Adrenal gland (tissue), 12 donors: Measurements from ENCODE around the gene AKAP17A. TPM values are rescaled to one million over a fixed set of nuclear protein-coding genes. Genes with fewer than 3 reads are reported as not detected.
"Not testable (repeated sequence)": the region's sequence is repeated elsewhere in the genome, so short reads cannot be mapped to it uniquely, and the experiment has no call there.

ENCODE experiments used
- DNase-seq, 7 donors: peaks; one replicate each; pipeline ENCODE4 v3.0.0-alpha.2; 2019 to 2020
- H3K27ac ChIP-seq, 5 donors: fragments of 200-600 bp; sonication (generic) in 4 of 5; 1 replicate in 3 of 5; 2 replicates in 2 of 5; pipeline versions ENCODE4 v1.5.1 to v1.8.0; 2016 to 2020; ENCODE audit warnings: mild to moderate bottlenecking in 1 of 5
- H3K27me3 ChIP-seq: fragments of 200-600 bp; 2 replicates; pipeline ENCODE4 v1.8.0; 2021
- H3K36me3 ChIP-seq, 2 donors: fragments of 200-600 bp; replicated peaks in 1 of 2; 1 replicate in 1 of 2; 2 replicates in 1 of 2; pipeline versions ENCODE4 v1.5.1 to v1.8.0; 2018 to 2022
- H3K4me1 ChIP-seq, 2 donors: fragments of 200-600 bp; replicated peaks in 1 of 2; 1 replicate in 1 of 2; 2 replicates in 1 of 2; pipeline versions ENCODE4 v1.5.1 to v1.8.0; 2018 to 2021
- H3K4me3 ChIP-seq, 4 donors: fragments of 200-600 bp; sonication (generic) in 3 of 4; one replicate each; pipeline ENCODE4 v1.5.1; 2016 to 2018
- H3K9me3 ChIP-seq, 3 donors: fragments of 200-600 bp; sonication (generic) in 1 of 3; replicated peaks in 1 of 3; 1 replicate in 2 of 3; 2 replicates in 1 of 3; pipeline versions ENCODE4 v1.5.1 to v1.8.0; 2016 to 2021
- CTCF ChIP-seq, 6 experiments: fragments of 450-650 bp in 4 of 6; fragments of 200-600 bp in 2 of 6; sonication (generic) in 1 of 6; IDR thresholded peaks; 1 replicate in 5 of 6; 2 replicates in 1 of 6; pipeline versions ENCODE4 v1.5.1 to v1.8.0; 2016 to 2021; ENCODE audit warnings: antibody characterized with exemption in 6 of 6, mild to moderate bottlenecking in 2 of 6, moderate library complexity in 1 of 6
- POLR2A ChIP-seq, 2 donors: fragments of 450-650 bp; IDR thresholded peaks; one replicate each; pipeline ENCODE4 v1.6.1; 2017; ENCODE audit warnings: antibody characterized with exemption in 2 of 2, mild to moderate bottlenecking in 2 of 2, moderate library complexity in 1 of 2
- WGBS, 4 donors: extraction: QIAGEN DNeasy Blood & Tissue Kit in 2 of 4; methylation state at CpG; one replicate each; pipeline versions ENCODE4 v1.1.5 to v1.1.7; 2013 to 2017; 5-methylcytosine and 5-hydroxymethylcytosine counted together
- intact Hi-C, 2 donors: fragments of 100-400 bp; cut with DNase I; formaldehyde crosslinking; loops; one replicate each; pipeline versions ENCODE4 v1.14.1 to v1.15.0; 2022 to 2023
- polyA plus RNA-seq, 3 donors: library from polyadenylated mRNA; stranded (reverse); fragments of 200-250 nt in 2 of 3; fragments of 350-450 nt in 1 of 3; fragmentation: Illumina TruSeq in 1 of 3; extraction: RNeasy Lipid Tissue Mini Kit (QIAGEN cat#74804) in 1 of 3; gene quantifications; one replicate each; pipeline ENCODE4 v1.2.3, GENCODE V29; 2013 to 2014
- total RNA-seq, 9 donors: library from RNA; depleted of rRNA in 4 of 9; stranded (reverse); fragments of >200 nt in 4 of 9; fragments of 120-200 nt in 1 of 9; fragmentation: NEBNext Ultra II Directional in 1 of 9; extraction: Animal tissue kit (Norgen Biotek cat#: 25700) in 1 of 9; gene quantifications; one replicate each; pipeline versions ENCODE4 v1.1.0 to v1.2.4, GENCODE V29; 2013 to 2023
- donor health status: healthy with polysubstance abuse.
- donor health status: Bipolar disorder and iron deficiency.
- donor health status: DM: yes; HTN: yes; CAD: no.
- donor health status: DM: no; HTN: no; CAD: no.
- donor health status: DM: no; HTN: no; CAD: no.
- donor health status: DM: yes; HTN: yes; CAD: no.

AKAP17A gene
- total and polyA plus RNA-seq, 12 donors, result 17.7 to 112 (median 40.7) TPM

GRCh38 chrX:1612641-1613286 lies 21.4 kb downstream of the AKAP17A start:
- DNase-seq, result no peak
- Histone ChIP-seq H3K36me3 (no peaks in the 10 kb centered on the region), H3K4me1 (no peaks in the 10 kb centered on the region), H3K9me3 (no peaks in the 10 kb centered on the region), H3K4me3 (no peak overlapping the region), H3K27ac (no peak overlapping the region), H3K27me3 (no peaks in the 10 kb centered on the region)
- TF ChIP-seq POLR2A (IDR thresholded peaks at IDR 0.05), result no peak
- TF ChIP-seq CTCF (IDR thresholded peaks at IDR 0.05), result no peak
- WGBS, 4 donors, result 70 to 84% (median 81%) methylated on average over 5 of the region's 5 CpGs
- intact Hi-C loops, result no loop called here

GRCh38 chrX:1614927-1615326 lies 23.5 kb downstream of the AKAP17A start, which contains the start of gene ASMT:
TSS of gene ASMT (plus strand) at chrX:1615059. CDS start at chrX:1615200, 141 bp downstream.
- WGBS, 4 donors, result 75 to 87% (median 79%) methylated on average over 16 to 17 of the region's 17 CpGs
- Histone ChIP-seq H3K36me3 (no peaks in the 10 kb centered on the region), H3K27me3 (no peaks in the 10 kb centered on the region), H3K27ac (no peak within 1 kb of the TSS), H3K9me3 (no peaks in the 10 kb centered on the region), H3K4me3 (no peak within 1 kb of the TSS), H3K4me1 (no peaks in the 10 kb centered on the region)
- TF ChIP-seq POLR2A (IDR thresholded peaks at IDR 0.05) (no peak), CTCF (IDR thresholded peaks at IDR 0.05) (no peak)
- DNase-seq, result no peak
- intact Hi-C loops, result no loop called here

- H3K27me3 ChIP-seq, result no peaks in the 10 kb centered on the region
- no peaks in the 10 kb centered on the region for H3K36me3 ChIP-seq
- no peaks in the 10 kb centered on the region for H3K9me3 ChIP-seq
- H3K4me1 ChIP-seq, result no peaks in the 10 kb centered on the region
- H3K4me3 ChIP-seq, result no peak overlapping the region
- intact Hi-C loops, result no loop called here
- WGBS, 4 donors, result 67 to 72% (median 69%) methylated on average over 4 of the region's 4 CpGs
- TF ChIP-seq POLR2A (IDR thresholded peaks at IDR 0.05) (no peak), CTCF (IDR thresholded peaks at IDR 0.05) (no peak)
- no peak for DNase-seq
- H3K27ac ChIP-seq, result no peak overlapping the region
These were observed 27.3 kb downstream of the AKAP17A start for GRCh38 chrX:1618689-1619088.

GRCh38 chrX:1623691-1624090 lies 32.3 kb downstream of the AKAP17A start:
- H3K36me3 ChIP-seq, result no peaks in the 10 kb centered on the region
- H3K4me1 ChIP-seq, result no peaks in the 10 kb centered on the region
- no peak overlapping the region for H3K4me3 ChIP-seq
- no peak overlapping the region for H3K27ac ChIP-seq
- no peak for DNase-seq
- 85 to 91% (median 89%) methylated on average over 18 to 21 of the region's 21 CpGs for WGBS, 4 donors
- H3K9me3 ChIP-seq, result no peaks in the 10 kb centered on the region
- intact Hi-C loops, result no loop called here
- no peak for TF ChIP-seq POLR2A (IDR thresholded peaks at IDR 0.05)
- no peak for TF ChIP-seq CTCF (IDR thresholded peaks at IDR 0.05)
- no peaks in the 10 kb centered on the region for H3K27me3 ChIP-seq

- H3K4me3 ChIP-seq, intact Hi-C loops, H3K27me3 ChIP-seq, H3K36me3 ChIP-seq, H3K9me3 ChIP-seq, H3K4me1 ChIP-seq, DNase-seq, H3K27ac ChIP-seq: not testable (repeated sequence)
- 91 to 93% (median 91%) methylated on average over 11 to 14 of the region's 14 CpGs for WGBS, 4 donors
These were observed 32.9 kb downstream of the AKAP17A start for GRCh38 chrX:1624158-1624860.

GRCh38 chrX:1624861-1625215 lies 33.4 kb downstream of the AKAP17A start:
- H3K36me3 ChIP-seq, intact Hi-C loops, H3K9me3 ChIP-seq, DNase-seq, H3K27me3 ChIP-seq, H3K27ac ChIP-seq, H3K4me1 ChIP-seq, H3K4me3 ChIP-seq: not testable (repeated sequence)
- WGBS, 4 donors, result 93 to 98% (median 96%) methylated on average over 7 of the region's 7 CpGs
